Upper lobe of right lung (tissue), 1 donor: ENCODE data around the gene OR4D1. TPM values are rescaled to one million over a fixed set of nuclear protein-coding genes. Genes with fewer than 3 reads are reported as not detected.

Source experiments
- ATAC-seq: fragments of 200-7000 bp; cut with Tn5 transposase; one replicate; pipeline ENCODE4 v1.9.1; 2020; ENCODE audit warnings: mild to moderate bottlenecking, moderate library complexity
- DNase-seq: peaks from one replicate; pipeline ENCODE4 v3.0.0-alpha.2; 2020
- H3K27ac ChIP-seq: fragments of 200-600 bp; one replicate; pipeline ENCODE4 v1.8.0; 2022
- H3K27me3 ChIP-seq: fragments of 200-600 bp; one replicate; pipeline ENCODE4 v1.8.0; 2022; ENCODE audit warnings: mild to moderate bottlenecking
- H3K36me3 ChIP-seq: fragments of 200-600 bp; one replicate; pipeline ENCODE4 v1.8.0; 2022
- H3K4me1 ChIP-seq: fragments of 200-600 bp; one replicate; pipeline ENCODE4 v1.8.0; 2022
- H3K4me3 ChIP-seq: fragments of 200-600 bp; one replicate; pipeline ENCODE4 v1.8.0; 2022; ENCODE audit warnings: mild to moderate bottlenecking
- H3K9me3 ChIP-seq: fragments of 200-600 bp; one replicate; pipeline ENCODE4 v1.8.0; 2022
- CTCF ChIP-seq: fragments of 200-600 bp; IDR thresholded peaks from one replicate; pipeline ENCODE4 v1.8.0; 2022; ENCODE audit warnings: antibody characterized with exemption
- intact Hi-C: fragments of 100-400 bp; cut with DNase I; formaldehyde crosslinking; loops from one replicate; pipeline ENCODE4 v1.11.0; 2022
- total RNA-seq: library from RNA; stranded (reverse); fragmentation: NEBNext Ultra II Directional; extraction: Animal tissue kit (Norgen Biotek cat#: 25700); gene quantifications from one replicate; pipeline ENCODE4 v1.2.1, GENCODE V29; 2021
- donor health status: DM: no; HTN: yes; CAD: no; lungs with severe emphysema.

Gene OR4D1
- total RNA-seq, 1 donor from 2014 or later = not detected

- DNase-seq (no peak), ATAC-seq (no peak)
- Histone ChIP-seq H3K4me3 (no peak overlapping the region), H3K9me3 (peaks cover 5% of the 10 kb centered on the region), H3K36me3 (no peaks in the 10 kb centered on the region), H3K4me1 (no peaks in the 10 kb centered on the region), H3K27ac (no peak overlapping the region), H3K27me3 (peaks cover 1% of the 10 kb centered on the region)
- no peak for TF ChIP-seq CTCF
- intact Hi-C loops = no loop called here
Observed at GRCh38 chr17:58144801-58145200, 3.4 kb upstream of the OR4D1 start.

DNA sequence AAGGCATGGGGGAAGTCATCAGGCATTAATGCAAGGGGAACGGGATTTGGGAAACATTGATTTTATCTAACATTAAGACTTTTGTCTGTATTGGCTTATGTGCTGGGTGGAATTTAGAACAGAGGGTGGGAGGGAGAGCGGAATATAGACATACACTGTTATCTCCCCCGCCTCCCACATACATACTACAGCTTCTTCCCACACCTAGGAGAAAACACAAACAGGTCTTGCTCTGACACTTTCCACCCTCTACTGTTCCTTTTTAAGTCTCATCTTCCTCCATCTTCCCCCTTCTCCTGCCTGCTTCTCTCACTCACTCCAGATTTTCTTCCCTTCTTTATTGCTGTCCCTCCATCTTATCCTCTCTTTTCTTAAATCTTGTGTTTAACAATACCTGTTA, 425 bp downstream of the OR4D1 start:
- Histone ChIP-seq H3K4me1 (no peaks in the 10 kb centered on the region), H3K27ac (no peak overlapping the region), H3K36me3 (no peaks in the 10 kb centered on the region), H3K27me3 (peaks cover 4% of the 10 kb centered on the region), H3K4me3 (no peak overlapping the region), H3K9me3 (peaks cover 5% of the 10 kb centered on the region)
- TF ChIP-seq CTCF = no peak
- no peak for DNase-seq
- intact Hi-C loops = no loop called here
- no peak for ATAC-seq

DNA sequence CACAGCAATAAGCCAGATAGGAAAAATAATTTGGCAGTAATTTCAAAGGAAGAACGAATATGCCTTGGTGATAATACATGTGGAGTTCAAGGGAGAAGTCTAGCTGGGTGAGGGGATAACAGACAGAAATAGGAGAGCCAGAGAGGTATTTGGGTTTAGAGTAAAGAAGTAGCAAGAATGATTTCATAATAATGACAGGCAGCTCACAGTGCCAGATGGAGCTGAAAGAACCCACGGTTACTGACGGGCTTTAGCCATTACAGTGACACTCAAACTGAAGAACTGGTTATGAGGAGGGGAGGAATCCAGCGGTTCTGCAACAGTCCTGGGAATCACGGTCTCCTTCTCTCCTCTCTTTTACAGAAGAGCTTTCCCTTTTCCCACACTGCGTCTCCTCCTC, 2.2 kb downstream of the OR4D1 start:
- H3K27me3 ChIP-seq = peaks cover 8% of the 10 kb centered on the region

GRCh38 chr17:58153046-58153445, 4.9 kb downstream of the OR4D1 start:
- DNase-seq (no peak), ATAC-seq (peak; percentile 57)
- H3K4me3 ChIP-seq = no peak overlapping the region
- intact Hi-C loops = no loop called here
- H3K27ac ChIP-seq = no peak overlapping the region
- TF ChIP-seq CTCF = no peak
- no peaks in the 10 kb centered on the region for H3K36me3 ChIP-seq
- no peaks in the 10 kb centered on the region for H3K4me1 ChIP-seq
- peaks cover 34% of the 10 kb centered on the region for H3K27me3 ChIP-seq
- no peaks in the 10 kb centered on the region for H3K9me3 ChIP-seq

More for the DNA sequence above, 2.2 kb downstream of the OR4D1 start:
- Histone ChIP-seq H3K9me3 (peaks cover 5% of the 10 kb centered on the region), H3K4me1 (no peaks in the 10 kb centered on the region), H3K36me3 (no peaks in the 10 kb centered on the region), H3K27ac (no peak overlapping the region), H3K4me3 (no peak overlapping the region)
- DNase-seq (no peak), ATAC-seq (no peak)
- intact Hi-C loops = no loop called here
- TF ChIP-seq CTCF = no peak

DNA sequence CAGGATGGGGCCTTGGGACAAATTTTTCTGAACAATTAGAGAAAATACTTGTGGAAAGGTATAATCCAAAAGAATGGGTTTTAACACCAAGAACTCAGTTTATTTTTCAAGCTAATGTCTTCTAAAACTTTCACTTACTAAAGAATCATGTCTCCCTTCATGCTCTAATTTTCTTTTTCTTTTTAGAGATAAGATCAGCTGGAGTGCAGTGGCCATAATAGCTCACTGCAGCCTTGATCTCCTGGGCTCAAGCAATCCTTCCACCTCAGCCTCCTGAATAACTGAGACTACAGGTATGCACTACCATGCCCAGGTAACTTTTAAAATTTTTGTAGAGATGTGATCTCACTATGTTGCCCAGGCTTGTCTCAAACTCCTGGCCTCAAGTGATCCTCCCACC, 5.5 kb downstream of the OR4D1 start:
- no peak for TF ChIP-seq CTCF
- Histone ChIP-seq H3K4me3 (no peak overlapping the region), H3K27me3 (peaks cover 40% of the 10 kb centered on the region), H3K27ac (no peak overlapping the region), H3K36me3 (no peaks in the 10 kb centered on the region), H3K9me3 (no peaks in the 10 kb centered on the region), H3K4me1 (no peaks in the 10 kb centered on the region)
- ATAC-seq (no peak), DNase-seq (no peak)
- intact Hi-C loops = no loop called here
